D341Med (cell line): ENCODE results near the gene ARHGAP8.

Source experiments
- DNase-seq: peaks from one replicate; pipeline ENCODE4 v3.0.0; 2012; ENCODE audit warnings: low spot score

Gene ARHGAP8

GRCh38 chr22:44804327-44804726, 52.0 kb downstream of the ARHGAP8 start:
- DNase-seq, result no peak

DNA sequence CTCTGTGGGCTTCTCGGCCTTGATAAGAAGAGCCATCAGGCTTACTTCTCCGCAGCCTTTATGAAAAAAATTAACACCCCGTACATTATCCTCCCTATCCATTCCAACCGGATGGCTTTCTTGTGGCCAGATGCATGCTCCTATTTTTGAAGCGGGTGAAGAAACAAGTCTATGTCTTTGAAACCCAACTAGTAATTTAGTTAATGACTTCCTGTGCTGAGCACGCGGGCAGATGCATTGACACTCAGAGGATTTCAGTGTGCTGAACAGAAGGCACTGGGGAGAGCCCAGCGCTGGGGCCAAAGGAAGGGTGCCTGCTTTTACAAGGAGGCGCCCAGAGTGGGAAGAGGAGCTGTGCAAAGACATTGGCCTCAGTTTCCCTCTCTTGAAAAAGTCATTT, 53.3 kb downstream of the ARHGAP8 start:
- DNase-seq, result no peak

DNA sequence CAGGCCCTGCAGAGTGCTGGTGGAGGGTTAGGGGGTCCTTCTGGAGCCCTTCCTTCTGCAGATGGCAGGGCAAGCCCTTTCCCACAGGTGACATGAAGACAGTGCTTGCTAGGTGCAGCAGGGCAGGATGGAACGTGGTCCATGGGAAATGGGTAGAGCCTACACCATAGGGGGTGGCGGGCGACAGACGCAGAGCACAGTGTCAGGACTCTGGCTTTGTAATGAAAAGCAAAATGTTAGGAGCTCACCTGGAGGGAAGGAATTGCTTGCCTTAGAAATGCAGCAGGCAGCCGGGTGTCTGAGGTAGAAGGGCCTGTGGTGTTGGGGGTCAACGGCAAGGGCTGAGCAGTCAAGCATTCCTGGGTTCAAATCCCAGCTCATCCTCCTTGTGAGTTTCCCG, 54.9 kb downstream of the ARHGAP8 start:
- DNase-seq, result no peak

GRCh38 chr22:44807915-44808690, 55.7 kb downstream of the ARHGAP8 start:
- DNase-seq, result peak; percentile 58

- no peak for DNase-seq
Observed at GRCh38 chr22:44809456-44809855, 57.1 kb downstream of the ARHGAP8 start.

DNA sequence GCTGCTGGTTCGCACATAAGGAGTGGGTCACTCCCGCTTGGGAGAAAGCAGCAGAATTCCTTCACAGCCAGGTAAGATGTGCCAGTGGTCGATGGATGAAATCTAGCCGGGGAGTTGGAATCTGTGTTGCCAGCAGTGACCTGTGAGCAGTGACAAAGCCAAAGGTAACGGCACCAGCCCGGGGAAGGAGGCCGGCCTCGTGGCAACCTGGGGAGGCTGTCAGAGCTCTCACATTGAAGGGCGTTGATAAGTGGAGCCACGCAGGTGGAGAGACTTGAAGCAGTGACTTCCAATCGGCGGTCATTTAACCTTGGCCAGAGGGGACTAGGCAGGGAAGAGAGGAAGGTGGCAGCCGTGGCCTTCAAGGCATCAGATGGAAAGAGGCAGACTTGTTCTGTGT, 58.8 kb downstream of the ARHGAP8 start:
- DNase-seq, result no peak

- DNase-seq, result no peak
Observed at GRCh38 chr22:44813416-44813815, 61.0 kb downstream of the ARHGAP8 start.

GRCh38 chr22:44814266-44815098, 62.1 kb downstream of the ARHGAP8 start:
- DNase-seq, result no peak

DNA sequence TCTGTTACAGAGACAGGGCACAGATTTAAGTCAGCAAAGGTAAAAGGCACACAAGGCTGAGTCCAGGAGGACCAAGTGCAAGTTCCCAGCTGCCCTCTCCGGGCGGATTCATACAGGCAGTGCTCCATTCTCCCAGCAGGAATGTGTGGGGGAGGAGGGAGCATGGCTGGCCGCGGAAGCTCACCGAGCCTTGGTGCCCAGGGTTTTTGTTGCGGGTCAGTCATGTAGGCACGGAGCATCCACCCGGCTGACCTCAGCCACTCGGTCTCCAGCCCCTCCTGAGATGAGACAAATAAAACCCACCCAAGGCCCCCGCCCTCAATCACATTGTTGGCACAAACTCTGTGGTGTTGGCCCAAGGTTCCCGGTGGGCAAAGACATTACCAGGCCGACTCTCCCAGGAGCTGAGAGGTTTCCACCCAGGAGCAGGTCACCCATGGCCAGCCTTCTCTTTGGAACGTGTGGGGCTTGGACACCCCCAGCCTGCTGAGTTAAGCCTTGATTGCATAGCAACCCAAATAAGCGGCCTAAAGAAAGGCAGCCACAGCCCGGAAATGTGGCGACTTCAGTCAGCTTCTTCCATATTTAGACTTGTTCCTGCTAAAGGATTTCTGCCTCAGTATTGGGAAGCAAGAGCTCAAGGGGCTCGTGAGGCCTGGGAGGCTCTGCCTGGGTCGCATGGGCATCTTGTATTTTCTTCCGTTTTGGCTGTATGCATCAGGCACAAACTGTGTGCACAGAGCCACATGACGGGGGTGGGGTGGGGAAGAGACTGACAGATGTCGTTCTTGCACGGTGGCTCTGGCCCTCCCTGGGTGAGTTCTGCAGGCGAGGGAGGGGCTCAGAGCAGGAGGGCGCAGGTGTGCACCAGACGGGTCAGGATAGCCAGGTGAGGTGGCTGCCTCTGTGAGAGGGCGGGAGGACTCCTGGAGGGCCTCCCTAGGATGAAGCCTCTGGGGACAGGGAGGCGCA, 63.0 kb downstream of the ARHGAP8 start:
- no peak for DNase-seq

- no peak for DNase-seq
Observed at GRCh38 chr22:44816141-44816540, 63.8 kb downstream of the ARHGAP8 start.

DNA sequence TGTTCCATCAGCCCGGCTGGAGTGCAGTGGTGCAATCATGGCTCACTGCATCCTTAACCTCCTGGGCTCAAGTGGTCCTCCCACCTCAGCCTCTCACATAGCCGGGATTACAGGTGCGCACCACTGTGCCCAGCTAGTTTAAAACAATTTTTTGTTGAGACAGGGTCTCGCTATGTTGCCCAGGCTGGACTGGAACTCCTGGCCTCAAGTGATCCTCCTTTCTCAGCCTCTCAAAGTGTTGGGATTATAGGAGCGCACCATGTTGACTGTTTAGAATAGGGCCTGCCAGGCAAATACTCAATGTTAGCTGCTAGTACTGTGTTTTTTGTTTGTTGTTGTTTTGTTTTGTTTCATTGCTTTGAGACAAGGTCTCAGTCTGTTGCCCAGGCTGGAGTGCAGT, 66.4 kb downstream of the ARHGAP8 start:
- DNase-seq, result no peak

DNA sequence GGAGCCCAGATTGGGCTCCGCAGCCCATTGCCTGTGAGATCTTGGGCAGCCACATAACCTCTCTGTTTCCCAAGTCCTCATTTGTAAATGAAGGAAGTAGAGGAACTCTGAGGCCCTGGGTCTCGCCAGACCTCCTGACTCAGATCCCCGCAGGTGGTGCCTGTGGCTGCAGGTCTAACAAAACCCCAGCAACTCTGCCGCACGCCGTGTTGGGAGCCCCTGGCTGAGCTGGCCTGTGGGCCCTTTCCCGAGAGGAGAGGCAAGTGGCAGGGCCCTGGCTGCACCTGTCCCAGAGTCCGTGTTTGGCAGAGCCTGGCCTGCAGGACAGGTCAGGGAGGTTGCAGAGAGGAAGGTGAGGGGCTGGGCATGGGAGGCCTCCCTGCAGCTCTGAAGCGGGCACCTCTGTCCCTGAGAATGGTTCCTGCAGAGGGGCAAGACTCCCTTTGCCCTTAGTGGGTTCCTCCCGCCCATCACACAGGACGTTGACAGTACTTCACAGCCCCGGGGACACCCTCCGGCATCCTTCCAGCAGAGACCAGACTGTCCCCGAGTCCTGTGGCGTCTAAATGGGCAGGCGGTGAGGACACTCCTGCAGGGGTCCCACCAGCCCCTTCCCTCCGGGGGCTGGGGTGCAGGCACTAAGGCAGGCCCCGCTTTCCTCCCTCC, 67.7 kb downstream of the ARHGAP8 start:
- DNase-seq, result no peak

- no peak for DNase-seq
Observed at GRCh38 chr22:44821741-44822475, 69.5 kb downstream of the ARHGAP8 start.

DNA sequence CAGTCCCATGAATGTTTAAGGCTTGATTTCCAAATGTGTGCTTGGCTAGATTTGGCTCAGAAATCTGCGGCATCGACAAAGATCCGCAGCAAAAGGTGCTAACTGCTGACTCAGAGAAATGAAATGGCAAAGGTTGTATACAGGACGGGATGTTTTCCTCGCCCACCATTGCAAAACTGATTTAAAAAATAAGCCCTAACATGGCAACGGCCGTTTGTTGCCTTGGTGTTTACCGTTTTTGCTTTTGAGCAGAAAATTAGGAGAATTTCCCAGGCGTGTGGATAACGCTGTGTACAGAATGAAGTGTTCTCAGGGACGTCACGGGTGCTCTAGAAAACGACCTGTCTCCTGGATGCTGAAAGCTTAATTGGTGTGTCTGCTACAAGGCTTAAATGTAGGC, 70.2 kb downstream of the ARHGAP8 start:
- no peak for DNase-seq

DNA sequence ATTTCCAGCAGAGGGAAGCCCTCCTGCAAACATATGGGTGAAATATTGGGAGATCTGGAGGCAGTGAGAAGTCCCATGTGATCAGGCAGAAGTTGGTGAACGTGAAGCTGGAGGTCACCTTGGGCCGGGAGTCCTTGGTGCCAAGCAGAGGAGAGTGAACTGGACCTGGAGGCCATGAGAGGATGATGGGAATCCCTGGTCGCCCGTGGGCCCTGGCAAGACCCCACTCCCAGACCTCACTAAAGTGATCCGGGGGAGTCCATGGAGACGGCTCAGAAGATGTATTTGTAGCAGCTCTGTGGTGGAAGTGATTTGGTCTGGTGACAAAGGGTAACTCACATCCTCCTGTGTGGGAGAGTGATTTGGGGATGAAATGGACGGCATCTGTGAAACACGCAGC, 71.0 kb downstream of the ARHGAP8 start:
- no peak for DNase-seq

GRCh38 chr22:44823806-44824205, 71.4 kb downstream of the ARHGAP8 start:
- DNase-seq, result no peak

GRCh38 chr22:44824271-44824670, 71.9 kb downstream of the ARHGAP8 start:
- no peak for DNase-seq

- no peak for DNase-seq
Observed at GRCh38 chr22:44825310-44826150, 73.2 kb downstream of the ARHGAP8 start.

- DNase-seq, result no peak
Observed at GRCh38 chr22:44827666-44828190, 75.4 kb downstream of the ARHGAP8 start.

GRCh38 chr22:44828193-44828592, 75.8 kb downstream of the ARHGAP8 start:
- peak; percentile 76 for DNase-seq
